Mucosa of stomach (tissue), 1 donor: ENCODE data around the gene CSTF1.

Experiments
- H3K27me3 ChIP-seq: one replicate; pipeline ENCODE4 v1.7.0; 2013; ENCODE audit warnings: mild to moderate bottlenecking, low read length; ENCODE audit not compliant: control insufficient read depth, insufficient read depth
- H3K36me3 ChIP-seq: one replicate; pipeline ENCODE4 v1.7.0; 2013; ENCODE audit warnings: low read length; ENCODE audit not compliant: control insufficient read depth, insufficient read depth
- H3K4me1 ChIP-seq: one replicate; pipeline ENCODE4 v1.7.0; 2013; ENCODE audit warnings: mild to moderate bottlenecking, low read length; ENCODE audit not compliant: control insufficient read depth, insufficient read depth
- H3K4me3 ChIP-seq: one replicate; pipeline ENCODE4 v1.7.0; 2013; ENCODE audit warnings: low read length
- H3K9ac ChIP-seq: one replicate; pipeline ENCODE4 v1.7.0; 2013; ENCODE audit warnings: mild to moderate bottlenecking, low read length, moderate library complexity
- H3K9me3 ChIP-seq: one replicate; pipeline ENCODE4 v1.7.0; 2013; ENCODE audit warnings: mild to moderate bottlenecking, low read length, moderate library complexity; ENCODE audit not compliant: control insufficient read depth
- donor health status: Pancreatic carcinoma.

The CSTF1 gene

DNA sequence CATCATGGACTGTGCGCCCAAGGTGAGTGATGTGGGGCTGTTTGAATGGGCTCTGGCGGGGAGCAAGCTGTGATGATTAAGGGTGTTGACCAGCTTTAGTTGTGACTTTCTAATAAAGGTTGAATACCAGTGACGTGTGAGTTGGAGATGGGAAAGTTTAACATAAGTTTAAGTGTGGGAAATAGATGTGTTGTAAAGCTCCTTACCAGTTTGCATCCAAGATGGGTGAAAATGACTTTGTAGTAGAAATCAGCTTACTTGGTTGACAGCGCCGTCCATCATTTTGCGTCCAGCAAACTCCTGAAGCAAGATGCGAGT, 20.0 kb downstream of the CSTF1 start:
- Histone ChIP-seq H3K36me3 (no peaks in the 10 kb centered on the region), H3K9ac (no peak overlapping the region), H3K27me3 (no peaks in the 10 kb centered on the region), H3K9me3 (no peaks in the 10 kb centered on the region), H3K4me3 (no peak overlapping the region), H3K4me1 (no peaks in the 10 kb centered on the region)

DNA sequence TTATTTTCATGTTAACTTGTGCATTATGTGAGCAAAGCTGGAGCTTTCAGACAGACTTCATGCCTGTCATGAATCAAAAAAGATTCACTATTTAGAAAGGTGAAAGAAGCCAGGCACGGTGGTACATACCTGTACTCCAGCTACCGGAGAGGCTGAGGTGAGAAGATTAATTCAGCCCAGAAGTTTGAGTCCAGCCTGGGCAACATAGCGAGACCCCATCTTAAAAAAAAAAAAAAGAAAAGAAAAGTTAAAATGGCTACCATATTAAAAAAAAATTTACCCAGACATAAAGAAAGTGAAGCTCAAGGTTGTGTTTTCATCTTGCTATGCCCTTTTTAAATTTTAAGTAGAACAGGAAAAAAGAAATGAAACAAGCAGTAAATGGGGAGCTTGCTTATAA, 20.5 kb downstream of the CSTF1 start:
- Histone ChIP-seq H3K27me3 (no peaks in the 10 kb centered on the region), H3K9me3 (no peaks in the 10 kb centered on the region), H3K4me3 (no peak overlapping the region), H3K4me1 (no peaks in the 10 kb centered on the region), H3K9ac (no peak overlapping the region), H3K36me3 (peaks cover under 1% of the 10 kb centered on the region)

DNA sequence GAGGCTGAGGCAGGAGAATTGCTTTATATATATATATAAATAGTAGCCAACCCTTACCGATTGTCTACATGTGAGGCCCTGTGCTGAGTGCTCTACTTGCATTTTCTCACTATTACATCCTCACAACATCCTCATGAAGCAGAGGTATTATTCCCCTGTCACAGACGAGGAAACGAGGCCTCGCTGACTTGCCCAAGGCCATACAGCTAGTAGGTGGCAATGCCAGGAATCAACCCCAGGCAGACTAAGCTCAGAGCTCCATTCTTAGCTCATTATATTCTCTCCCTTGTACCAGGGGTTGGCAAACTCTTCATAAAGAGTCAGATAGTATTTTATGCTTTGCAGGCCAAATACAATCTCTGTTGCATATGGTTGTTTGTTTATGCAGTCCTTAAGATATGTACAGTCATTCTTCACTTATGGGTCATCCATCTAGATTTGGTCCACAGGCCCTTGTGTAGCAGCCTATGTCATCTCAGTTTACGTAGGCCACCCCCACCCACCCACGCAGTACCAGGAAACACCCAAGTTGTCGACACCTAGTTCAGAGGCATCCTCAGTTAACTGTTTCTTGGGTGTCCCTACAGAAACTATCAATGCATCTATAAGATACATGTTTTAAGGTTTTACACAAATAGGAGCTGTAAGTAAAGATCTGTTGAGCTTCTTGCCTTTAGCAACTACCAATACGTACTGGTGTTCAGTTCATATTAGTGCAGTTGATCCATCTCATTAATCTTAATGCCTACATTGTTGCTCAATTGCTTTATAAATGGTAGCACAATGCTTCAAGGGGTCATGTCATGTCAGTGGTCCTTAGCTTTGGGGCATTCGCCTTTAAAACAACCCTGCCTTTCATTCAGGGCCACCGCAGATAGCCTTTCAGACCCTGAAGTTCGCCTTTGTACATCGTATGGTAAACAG, 22.7 kb downstream of the CSTF1 start:
- Histone ChIP-seq H3K27me3 (no peaks in the 10 kb centered on the region), H3K36me3 (peaks cover 3% of the 10 kb centered on the region), H3K9me3 (no peaks in the 10 kb centered on the region), H3K4me1 (no peaks in the 10 kb centered on the region), H3K4me3 (no peak overlapping the region), H3K9ac (no peak overlapping the region)

DNA sequence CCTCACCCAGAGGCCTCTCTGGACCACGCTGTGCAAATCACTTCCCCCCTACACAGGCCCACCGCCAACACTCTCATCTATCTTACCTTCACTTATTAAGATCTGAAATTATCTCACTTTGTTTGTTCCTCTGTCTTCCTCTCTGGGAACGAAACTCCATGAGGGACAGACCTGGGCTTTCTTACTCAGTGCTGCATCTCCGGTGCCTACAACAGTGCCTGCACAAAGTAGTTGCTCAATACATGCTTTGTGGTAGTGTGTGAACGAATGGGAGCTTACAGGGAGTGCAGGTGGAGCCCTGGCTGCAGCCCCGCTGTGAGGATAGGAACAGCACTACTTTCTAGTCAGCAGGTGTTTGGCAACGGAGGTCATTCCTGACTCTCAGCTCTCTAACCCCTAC, 25.0 kb downstream of the CSTF1 start:
- Histone ChIP-seq H3K9me3 (no peaks in the 10 kb centered on the region), H3K4me3 (no peak overlapping the region), H3K36me3 (peaks cover 3% of the 10 kb centered on the region), H3K9ac (no peak overlapping the region), H3K4me1 (peaks cover 3% of the 10 kb centered on the region), H3K27me3 (no peaks in the 10 kb centered on the region)

DNA sequence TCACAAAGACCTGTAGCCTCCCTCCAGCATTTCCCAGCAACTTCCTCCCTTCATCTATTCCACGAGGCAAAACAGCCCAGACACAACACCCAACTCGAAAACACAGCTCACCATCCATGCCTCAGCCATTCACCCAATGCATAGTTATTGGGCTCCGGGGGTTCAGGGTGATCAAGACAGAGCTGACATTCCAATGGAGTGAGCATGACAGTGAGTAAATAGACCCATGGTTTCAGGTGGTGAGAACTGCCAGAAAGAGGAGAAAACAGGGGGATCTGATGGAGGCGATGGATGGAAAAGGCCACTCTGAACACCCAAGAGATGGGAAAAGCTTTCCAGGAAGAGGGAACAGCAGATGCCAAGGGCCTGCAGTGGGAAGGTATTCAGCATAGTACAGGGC, 25.5 kb downstream of the CSTF1 start:
- no peak overlapping the region for H3K4me3 ChIP-seq
- H3K9ac ChIP-seq, result no peak overlapping the region
- H3K27me3 ChIP-seq, result no peaks in the 10 kb centered on the region
- H3K4me1 ChIP-seq, result peaks cover 8% of the 10 kb centered on the region
- no peaks in the 10 kb centered on the region for H3K9me3 ChIP-seq
- peaks cover 3% of the 10 kb centered on the region for H3K36me3 ChIP-seq

DNA sequence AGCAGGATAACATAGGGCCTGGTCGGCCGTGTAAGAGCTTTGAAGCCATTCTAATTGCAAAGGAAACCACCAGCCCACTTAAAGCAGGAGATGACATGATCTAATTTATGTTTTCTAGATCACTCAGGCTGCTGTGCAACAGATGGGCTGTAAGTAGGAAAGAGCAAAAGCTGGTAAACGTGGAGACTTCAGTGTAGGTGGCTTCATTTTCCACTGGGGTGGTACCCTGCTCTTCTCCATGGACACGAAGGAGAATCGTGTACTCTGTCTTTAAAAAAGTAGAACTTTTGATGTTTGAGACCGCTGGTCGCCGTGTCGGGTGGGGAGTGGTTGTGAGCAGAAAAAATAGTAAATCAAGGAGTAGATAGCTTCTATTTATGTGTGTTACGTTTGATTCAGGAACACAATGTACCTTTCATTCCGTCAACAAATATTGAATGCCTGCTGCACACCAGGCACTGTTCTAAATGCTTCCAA, 26.0 kb downstream of the CSTF1 start:
- Histone ChIP-seq H3K36me3 (peaks cover 3% of the 10 kb centered on the region), H3K27me3 (no peaks in the 10 kb centered on the region), H3K9me3 (no peaks in the 10 kb centered on the region), H3K4me1 (peaks cover 10% of the 10 kb centered on the region), H3K4me3 (no peak overlapping the region), H3K9ac (no peak overlapping the region)

DNA sequence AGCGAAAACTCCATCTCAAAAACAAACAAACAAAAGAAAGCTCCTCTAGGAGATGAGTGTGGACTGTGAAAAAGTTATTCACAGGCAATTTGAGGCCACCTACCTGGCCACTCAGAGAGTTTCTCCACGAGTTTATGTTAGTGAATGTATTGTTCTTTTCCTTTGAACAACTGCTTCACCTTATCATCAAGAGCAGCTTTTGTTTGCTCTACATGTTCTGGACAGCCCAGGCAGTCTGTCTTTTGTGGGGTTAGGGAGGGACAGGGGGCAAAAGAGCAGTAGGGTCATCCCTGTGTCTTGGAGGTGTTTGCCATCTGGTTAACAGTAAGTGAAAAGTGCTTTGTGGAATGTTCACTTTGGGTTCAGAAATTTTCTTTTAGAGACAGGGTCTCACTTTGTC, 27.6 kb downstream of the CSTF1 start:
- H3K27me3 ChIP-seq, result no peaks in the 10 kb centered on the region
- peaks cover 10% of the 10 kb centered on the region for H3K4me1 ChIP-seq
- H3K36me3 ChIP-seq, result peaks cover 3% of the 10 kb centered on the region
- H3K4me3 ChIP-seq, result no peak overlapping the region
- H3K9ac ChIP-seq, result no peak overlapping the region
- H3K9me3 ChIP-seq, result no peaks in the 10 kb centered on the region

DNA sequence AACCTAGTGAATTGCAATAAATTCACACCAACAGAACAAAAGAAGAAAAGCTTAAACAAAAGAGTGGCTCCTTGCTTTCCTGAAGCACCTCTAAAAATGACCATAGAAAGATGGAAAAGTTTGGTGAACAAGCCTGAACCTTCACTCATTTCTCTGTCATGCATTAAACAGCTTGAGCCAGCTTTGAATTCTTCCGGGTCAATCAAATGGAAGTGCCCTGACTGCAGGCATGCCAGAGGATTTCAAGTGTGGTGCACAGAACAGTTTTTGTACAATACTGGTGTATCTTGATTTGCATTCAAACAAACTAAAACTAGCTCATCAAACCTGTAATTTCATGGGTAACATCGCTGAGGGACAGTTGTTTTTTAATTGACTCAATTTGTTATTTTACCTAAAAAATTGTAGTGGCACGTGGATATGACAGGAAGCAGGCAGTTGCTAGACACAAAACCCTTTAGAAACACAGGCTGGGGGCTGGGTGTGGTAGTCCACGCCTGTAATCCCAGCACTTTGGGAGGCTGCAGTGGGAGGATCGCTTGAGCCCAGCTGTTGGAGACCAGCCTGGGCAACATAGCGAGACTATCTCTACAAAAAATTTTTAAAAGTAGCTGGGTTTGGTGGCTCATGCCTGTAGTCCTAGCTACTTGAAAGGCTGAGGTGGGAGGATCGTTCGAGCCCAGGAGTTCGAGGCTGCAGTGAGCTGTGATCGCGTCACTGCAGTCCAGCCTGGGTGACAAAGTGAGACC, 28.7 kb downstream of the CSTF1 start:
- no peaks in the 10 kb centered on the region for H3K9me3 ChIP-seq
- no peaks in the 10 kb centered on the region for H3K27me3 ChIP-seq
- peaks cover 3% of the 10 kb centered on the region for H3K36me3 ChIP-seq
- no peak overlapping the region for H3K4me3 ChIP-seq
- peaks cover 10% of the 10 kb centered on the region for H3K4me1 ChIP-seq
- H3K9ac ChIP-seq, result no peak overlapping the region

DNA sequence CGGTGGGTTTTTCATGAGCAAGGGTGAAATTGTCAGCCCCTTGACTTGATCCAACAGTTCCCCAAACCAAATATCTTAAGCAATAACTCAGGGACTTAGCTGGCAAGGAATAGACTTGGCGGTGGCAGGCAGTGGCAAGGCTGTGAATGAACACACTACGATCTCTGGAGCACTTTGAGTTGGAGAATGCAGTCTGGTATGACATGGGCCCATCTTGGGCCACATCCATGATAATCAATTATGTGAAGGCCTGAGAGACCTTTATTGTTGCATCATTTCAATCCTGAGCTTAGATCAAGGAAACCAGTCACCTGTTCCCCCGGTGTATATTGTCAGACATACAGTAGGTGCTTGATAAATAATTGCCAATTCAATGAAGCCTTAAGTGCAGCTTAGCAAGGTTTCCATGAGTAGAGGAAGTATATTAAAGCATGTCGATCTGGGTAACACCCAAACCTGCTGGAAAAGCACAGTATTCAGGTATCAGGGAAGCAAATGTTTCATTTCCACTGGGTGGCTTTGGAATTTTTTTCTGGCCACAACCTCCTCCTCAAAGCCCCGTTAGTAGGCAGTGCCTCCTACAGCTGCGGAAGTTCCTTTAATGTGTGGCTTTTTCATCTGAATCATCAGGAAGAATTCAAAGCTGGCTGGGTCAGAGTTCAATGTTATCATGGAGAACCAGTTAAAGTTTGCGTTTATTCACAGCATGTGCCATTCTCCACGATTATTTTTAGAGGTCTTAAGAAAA, 29.8 kb downstream of the CSTF1 start:
- Histone ChIP-seq H3K27me3 (no peaks in the 10 kb centered on the region), H3K9me3 (no peaks in the 10 kb centered on the region), H3K36me3 (peaks cover 3% of the 10 kb centered on the region), H3K4me3 (no peak overlapping the region), H3K4me1 (peaks cover 10% of the 10 kb centered on the region), H3K9ac (no peak overlapping the region)

DNA sequence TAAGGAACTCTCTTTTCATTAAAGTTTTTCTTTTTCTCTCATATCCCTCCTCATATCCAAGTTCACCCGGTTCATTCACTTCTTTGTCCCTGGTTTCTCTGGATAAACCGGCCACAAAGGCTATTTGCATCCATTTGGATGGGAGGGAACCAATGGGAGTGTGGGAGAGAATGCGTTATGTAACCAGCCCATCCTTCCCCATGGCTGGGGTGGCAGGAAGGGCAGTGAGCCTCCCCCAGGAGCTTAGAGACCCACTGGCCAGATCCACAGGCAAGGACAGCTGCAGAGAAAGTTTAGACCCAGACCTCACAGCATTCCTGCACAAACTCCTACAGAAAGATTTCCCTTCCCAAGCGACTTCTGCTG, 30.4 kb downstream of the CSTF1 start:
- Histone ChIP-seq H3K9me3 (no peaks in the 10 kb centered on the region), H3K4me3 (no peak overlapping the region), H3K9ac (no peak overlapping the region), H3K36me3 (peaks cover 3% of the 10 kb centered on the region), H3K4me1 (peaks cover 10% of the 10 kb centered on the region), H3K27me3 (no peaks in the 10 kb centered on the region)

DNA sequence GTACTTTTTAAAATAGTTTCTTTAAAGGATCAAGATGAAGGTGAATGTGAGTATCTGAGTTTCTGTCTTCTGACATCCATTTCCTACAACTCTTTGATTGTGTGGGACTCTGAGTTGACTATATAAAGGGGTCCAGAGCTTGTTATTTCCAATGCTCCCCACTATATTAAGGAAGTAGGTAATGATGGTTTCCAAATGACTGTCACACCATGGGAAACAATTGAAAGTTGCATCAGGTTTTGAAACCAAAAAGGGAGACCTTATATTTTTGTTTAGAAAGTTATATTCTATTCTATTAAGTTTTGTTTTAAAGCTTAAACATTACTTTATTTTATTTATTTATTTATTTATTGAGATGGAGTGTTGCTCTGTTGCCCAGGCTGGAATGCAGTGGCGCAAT, 30.8 kb downstream of the CSTF1 start:
- no peak overlapping the region for H3K9ac ChIP-seq
- H3K36me3 ChIP-seq, result peaks cover under 1% of the 10 kb centered on the region
- no peak overlapping the region for H3K4me3 ChIP-seq
- H3K27me3 ChIP-seq, result no peaks in the 10 kb centered on the region
- peaks cover 10% of the 10 kb centered on the region for H3K4me1 ChIP-seq
- no peaks in the 10 kb centered on the region for H3K9me3 ChIP-seq

DNA sequence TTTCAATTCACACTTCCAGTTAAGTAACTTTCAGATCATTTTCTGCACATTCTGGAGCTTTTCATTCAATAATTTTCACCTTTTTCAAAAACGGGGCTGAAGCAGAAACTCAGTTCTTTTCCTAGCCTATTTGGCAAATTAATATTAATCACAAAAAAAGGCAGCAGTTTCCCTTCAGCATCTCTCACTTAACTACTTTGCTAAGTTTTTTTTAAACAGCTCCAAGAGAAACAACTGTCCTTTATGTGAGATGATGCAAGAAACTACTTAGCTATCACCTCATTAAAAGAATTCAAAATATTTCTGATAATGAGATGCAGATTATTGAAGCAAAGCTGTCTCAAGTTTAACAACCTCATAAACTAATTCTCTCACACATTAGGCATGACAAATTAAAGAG, 31.4 kb downstream of the CSTF1 start:
- no peaks in the 10 kb centered on the region for H3K27me3 ChIP-seq
- no peaks in the 10 kb centered on the region for H3K9me3 ChIP-seq
- H3K36me3 ChIP-seq, result no peaks in the 10 kb centered on the region
- peaks cover 10% of the 10 kb centered on the region for H3K4me1 ChIP-seq
- no peak overlapping the region for H3K9ac ChIP-seq
- no peak overlapping the region for H3K4me3 ChIP-seq
